Neutrophil (primary cell): ENCODE data around the gene RAP1GAP2.

Source experiments
- H3K27ac ChIP-seq: fragments of 200-600 bp; sonication (generic); 2 replicates; pipeline ENCODE4 v1.5.1; 2016; ENCODE audit warnings: mild to moderate bottlenecking, moderate library complexity
- H3K27me3 ChIP-seq: fragments of 200-600 bp; sonication (generic); 2 replicates; pipeline ENCODE4 v1.6.0; 2016; ENCODE audit warnings: mild to moderate bottlenecking
- H3K36me3 ChIP-seq: fragments of 200-600 bp; sonication (generic); 2 replicates; pipeline ENCODE4 v1.5.1; 2017
- H3K4me1 ChIP-seq, 2 experiments: fragments of 200-600 bp in 1 of 2; sonication (generic) in 1 of 2; 1 replicate in 1 of 2; 2 replicates in 1 of 2; pipeline versions ENCODE4 v1.5.1 to v1.6.1; 2013 to 2016; ENCODE audit warnings: low read depth in 1 of 2, low read length in 1 of 2, mild to moderate bottlenecking in 1 of 2, moderate library complexity in 1 of 2; ENCODE audit not compliant: control insufficient read depth in 1 of 2, insufficient read depth in 1 of 2
- H3K4me3 ChIP-seq, 2 experiments: fragments of 200-600 bp in 1 of 2; sonication (generic) in 1 of 2; 1 replicate in 1 of 2; 2 replicates in 1 of 2; pipeline ENCODE4 v1.5.1; 2013 to 2016; ENCODE audit warnings: low read depth in 1 of 2, low read length in 1 of 2, mild to moderate bottlenecking in 1 of 2, moderate library complexity in 1 of 2
- H3K9me3 ChIP-seq: fragments of 200-600 bp; sonication (generic); 2 replicates; pipeline ENCODE4 v1.5.1; 2016
- TF ChIP-seq, protein P1 (sequence below): fragments of 200-600 bp; sonication (generic); IDR thresholded peaks from 2 replicates; pipeline ENCODE4 v1.5.1; 2016; ENCODE audit warnings: antibody characterized with exemption

RAP1GAP2 gene

GRCh38 chr17:2936771-2937321 lies 140.6 kb downstream of the RAP1GAP2 start:
- no peak overlapping the region for H3K27ac ChIP-seq

GRCh38 chr17:2937331-2938003 lies 141.2 kb downstream of the RAP1GAP2 start:
- peaks cover 11 to 18% of the 10 kb centered on the region in 2 experiments for H3K4me1 ChIP-seq
- TF ChIP-seq, protein P1, sequence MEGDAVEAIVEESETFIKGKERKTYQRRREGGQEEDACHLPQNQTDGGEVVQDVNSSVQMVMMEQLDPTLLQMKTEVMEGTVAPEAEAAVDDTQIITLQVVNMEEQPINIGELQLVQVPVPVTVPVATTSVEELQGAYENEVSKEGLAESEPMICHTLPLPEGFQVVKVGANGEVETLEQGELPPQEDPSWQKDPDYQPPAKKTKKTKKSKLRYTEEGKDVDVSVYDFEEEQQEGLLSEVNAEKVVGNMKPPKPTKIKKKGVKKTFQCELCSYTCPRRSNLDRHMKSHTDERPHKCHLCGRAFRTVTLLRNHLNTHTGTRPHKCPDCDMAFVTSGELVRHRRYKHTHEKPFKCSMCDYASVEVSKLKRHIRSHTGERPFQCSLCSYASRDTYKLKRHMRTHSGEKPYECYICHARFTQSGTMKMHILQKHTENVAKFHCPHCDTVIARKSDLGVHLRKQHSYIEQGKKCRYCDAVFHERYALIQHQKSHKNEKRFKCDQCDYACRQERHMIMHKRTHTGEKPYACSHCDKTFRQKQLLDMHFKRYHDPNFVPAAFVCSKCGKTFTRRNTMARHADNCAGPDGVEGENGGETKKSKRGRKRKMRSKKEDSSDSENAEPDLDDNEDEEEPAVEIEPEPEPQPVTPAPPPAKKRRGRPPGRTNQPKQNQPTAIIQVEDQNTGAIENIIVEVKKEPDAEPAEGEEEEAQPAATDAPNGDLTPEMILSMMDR: no peak
- H3K9me3 ChIP-seq: no peaks in the 10 kb centered on the region
- peaks cover 36% of the 10 kb centered on the region for H3K36me3 ChIP-seq
- no peaks in the 10 kb centered on the region for H3K27me3 ChIP-seq
- H3K4me3 ChIP-seq: no peak overlapping the region
- H3K27ac ChIP-seq: no peak overlapping the region

More at GRCh38 chr17:2936771-2937321, 140.6 kb downstream of the RAP1GAP2 start:
- Histone ChIP-seq H3K4me3 (no peak overlapping the region), H3K27me3 (no peaks in the 10 kb centered on the region), H3K4me1 (peaks cover 11 to 16% of the 10 kb centered on the region in 2 experiments), H3K9me3 (no peaks in the 10 kb centered on the region), H3K36me3 (peaks cover 36% of the 10 kb centered on the region)
- TF ChIP-seq, protein P1: no peak

DNA sequence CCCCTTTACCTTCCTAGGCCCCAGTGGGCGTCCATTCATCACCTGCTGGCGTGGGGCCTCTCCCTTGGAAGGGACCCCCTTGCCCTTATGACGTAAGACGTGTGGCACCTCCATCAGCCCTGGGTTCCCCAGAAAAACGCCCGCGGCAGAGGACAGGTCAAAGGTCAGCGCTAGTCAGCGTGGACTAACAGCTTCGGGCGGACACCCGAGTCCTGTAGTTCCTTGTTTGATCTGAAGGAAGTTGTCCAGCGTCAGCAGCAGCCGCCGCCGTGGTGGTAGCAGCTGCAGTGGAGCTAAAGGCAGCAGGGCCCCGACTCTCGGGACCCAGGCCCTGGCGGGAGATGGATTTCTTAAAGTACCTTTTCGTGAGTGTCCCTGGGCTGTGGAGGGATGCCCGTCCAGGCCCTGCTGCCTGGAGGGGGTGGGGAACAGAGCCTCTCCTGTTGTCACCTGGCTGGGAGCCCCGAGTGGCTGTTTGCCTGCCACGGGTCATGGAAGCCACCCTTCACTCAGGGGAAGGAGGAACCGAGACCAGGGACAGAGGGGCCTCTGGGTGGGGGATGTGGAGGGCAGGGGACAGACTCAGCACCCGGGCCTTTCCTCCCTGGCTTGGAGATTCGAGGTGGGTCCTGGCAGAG lies 143.6 kb downstream of the RAP1GAP2 start:
- TF ChIP-seq, protein P1: no peak
- H3K27ac ChIP-seq: no peak overlapping the region

GRCh38 chr17:2940352-2940751 lies 144.1 kb downstream of the RAP1GAP2 start:
- peaks cover 13% of the 10 kb centered on the region for H3K36me3 ChIP-seq
- H3K27me3 ChIP-seq: no peaks in the 10 kb centered on the region
- no peak overlapping the region for H3K4me3 ChIP-seq
- peaks cover 27 to 36% of the 10 kb centered on the region in 2 experiments for H3K4me1 ChIP-seq
- H3K9me3 ChIP-seq: no peaks in the 10 kb centered on the region
- TF ChIP-seq, protein P1: no peak
- H3K27ac ChIP-seq: no peak overlapping the region

More for the DNA sequence above, 143.6 kb downstream of the RAP1GAP2 start:
- Histone ChIP-seq H3K36me3 (peaks cover 18% of the 10 kb centered on the region), H3K4me1 (peaks cover 27 to 36% of the 10 kb centered on the region in 2 experiments), H3K9me3 (no peaks in the 10 kb centered on the region), H3K4me3 (no peak overlapping the region), H3K27me3 (no peaks in the 10 kb centered on the region)

DNA sequence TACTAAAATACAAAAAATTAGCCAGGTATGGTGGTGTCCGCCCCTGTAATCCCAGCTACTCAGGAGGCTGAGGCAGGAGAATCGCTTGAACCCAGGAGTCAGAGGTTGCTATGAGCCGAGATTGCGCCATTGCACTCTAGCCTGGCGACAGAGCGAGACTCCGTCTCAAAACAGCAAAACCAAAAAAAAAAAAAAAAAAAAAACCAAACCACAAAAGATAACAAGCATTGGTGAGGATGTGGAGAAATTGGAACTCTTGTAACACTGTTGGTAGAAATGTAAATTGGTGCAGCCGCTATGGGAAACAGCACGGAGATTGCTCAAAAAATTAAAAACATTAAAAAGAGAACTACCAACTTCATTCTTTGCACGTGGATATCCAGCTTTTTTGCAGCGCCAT lies 147.7 kb downstream of the RAP1GAP2 start:
- H3K4me1 ChIP-seq: peaks cover 41 to 57% of the 10 kb centered on the region in 2 experiments
- peaks cover 23% of the 10 kb centered on the region for H3K36me3 ChIP-seq
- TF ChIP-seq, protein P1: no peak
- no peaks in the 10 kb centered on the region for H3K27me3 ChIP-seq
- peak overlapping the region; percentile 75 for H3K27ac ChIP-seq
- no peaks in the 10 kb centered on the region for H3K9me3 ChIP-seq
- H3K4me3 ChIP-seq: no peak overlapping the region
